GM23248 (cell line): ENCODE measurements around the gene ZNF692.

Source experiments
- EZH2 ChIP-seq: fragments of 200-600 bp; sonication (generic); IDR thresholded peaks from 2 replicates; pipeline ENCODE4 v1.6.1; 2018; ENCODE audit warnings: antibody characterized with exemption, mild to moderate bottlenecking; ENCODE audit not compliant: insufficient read depth, poor library complexity, severe bottlenecking
- EZH2phosphoT487 ChIP-seq: fragments of 200-600 bp; sonication (generic); IDR thresholded peaks from 2 replicates; pipeline ENCODE4 v1.6.1; 2018; ENCODE audit warnings: antibody characterized with exemption, moderate library complexity, mild to moderate bottlenecking, low read depth; ENCODE audit not compliant: insufficient read depth

DNA sequence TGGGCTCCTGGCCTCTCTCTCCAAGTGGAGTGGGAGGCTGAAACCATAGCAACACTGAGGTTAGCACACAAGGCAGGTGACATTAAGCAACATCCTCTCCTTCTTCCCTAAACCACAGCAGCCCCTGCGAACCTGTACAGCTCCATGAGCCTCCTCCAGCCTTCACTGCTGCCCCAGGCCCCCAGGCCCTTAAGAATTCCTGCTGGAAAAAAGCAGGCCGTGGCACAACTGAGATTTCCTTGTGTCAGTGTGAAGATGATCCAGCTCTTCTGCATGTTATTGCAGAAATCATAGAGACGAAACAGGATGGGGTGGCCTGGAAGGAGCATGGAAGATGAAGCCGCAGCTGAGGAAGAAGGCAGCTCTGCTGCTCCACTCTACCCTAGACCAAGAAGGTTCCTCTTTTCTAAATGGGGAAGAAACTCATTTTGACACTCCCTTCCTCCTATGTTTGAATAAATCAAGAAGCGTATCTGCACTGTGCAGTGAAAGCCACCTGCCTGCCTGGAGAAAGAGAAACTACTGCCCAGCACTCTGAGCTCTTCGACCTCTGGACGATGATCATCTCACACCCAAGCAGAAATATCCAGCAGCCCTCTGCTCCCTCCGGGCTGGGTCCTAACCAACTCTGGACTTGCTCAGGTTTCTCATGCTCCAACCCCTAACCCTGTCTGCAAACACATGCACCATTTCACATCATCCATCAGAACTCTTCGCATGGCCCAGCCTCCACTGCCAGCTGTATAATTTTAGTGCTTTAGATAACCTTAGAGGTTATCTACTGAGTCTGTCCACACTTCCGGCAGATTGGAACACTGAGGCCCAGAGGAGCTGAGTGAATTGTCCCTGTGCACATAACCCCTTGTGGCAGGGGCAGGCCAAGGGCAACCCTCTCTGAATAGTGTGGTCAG is 53.9 kb downstream of the ZNF692 start:
- TF ChIP-seq EZH2: no peak
- TF ChIP-seq EZH2phosphoT487: no peak
